B cell (primary cell): ENCODE results near the gene ELOB. TPM values are rescaled to one million over a fixed set of nuclear protein-coding genes. Genes with fewer than 3 reads are reported as not detected.
A peak's percentile ranks its signal among the peaks of the same experiment; 100 is the strongest.

ENCODE experiments used
- ATAC-seq: fragments of 200-7000 bp; cut with Tn5 transposase; one replicate; pipeline ENCODE4 v1.10.0; 2021; ENCODE audit warnings: low read depth, mild to moderate bottlenecking, moderate number of reproducible peaks, moderate library complexity
- CTCF ChIA-PET: fragments of 350-600 bp; sonication (Branson Sonifier 250); formaldehyde crosslinking; loops from one replicate; lab custom pipeline; 2021; ENCODE audit warnings: antibody characterized with exemption, inconsistent platforms; lab: Charles Lee
- POLR2A ChIA-PET: fragments of 350-600 bp; sonication (Branson Sonifier 250); formaldehyde crosslinking; loops from one replicate; lab custom pipeline; 2021; ENCODE audit warnings: antibody characterized with exemption; lab: Charles Lee
- DNase-seq: peaks from one replicate; pipeline ENCODE4 v3.0.0; 2013
- H2AFZ ChIP-seq: 2 replicates; pipeline ENCODE4 v1.6.1; 2012; ENCODE audit warnings: mild to moderate bottlenecking, low read depth, low read length; ENCODE audit not compliant: insufficient read depth, poor library complexity, severe bottlenecking
- H3K27ac ChIP-seq, 2 donors: 1 replicate in 1 of 2; 2 replicates in 1 of 2; pipeline ENCODE4 v1.5.1; 2012 to 2013; ENCODE audit warnings: low read length in 2 of 2, mild to moderate bottlenecking in 2 of 2, moderate library complexity in 1 of 2
- H3K27me3 ChIP-seq, 4 experiments: fragments of 200-600 bp in 1 of 4; sonication (generic) in 1 of 4; replicated peaks in 1 of 4; 1 replicate in 2 of 4; 2 replicates in 2 of 4; pipeline versions ENCODE4 v1.6.1 to v1.7.0; 2013 to 2016; ENCODE audit warnings: low read length in 3 of 4, mild to moderate bottlenecking in 2 of 4, mixed read lengths in 1 of 4, moderate library complexity in 1 of 4; ENCODE audit not compliant: insufficient read depth in 4 of 4, control insufficient read depth in 3 of 4; ENCODE audit errors: control extremely low read depth in 1 of 4
- H3K36me3 ChIP-seq, 2 experiments: replicated peaks in 1 of 2; 1 replicate in 1 of 2; 2 replicates in 1 of 2; pipeline versions ENCODE4 v1.6.1 to v1.7.1; 2013; ENCODE audit warnings: low read length in 1 of 2; ENCODE audit not compliant: insufficient read depth in 2 of 2, control insufficient read depth in 1 of 2; ENCODE audit errors: control extremely low read depth in 1 of 2, extremely low read depth in 1 of 2
- H3K4me1 ChIP-seq, 2 donors: fragments of 200-600 bp in 1 of 2; sonication (generic) in 1 of 2; 1 replicate in 1 of 2; 2 replicates in 1 of 2; pipeline versions ENCODE4 v1.5.1 to v1.6.1; 2013 to 2017; ENCODE audit warnings: low read length in 2 of 2; ENCODE audit not compliant: control insufficient read depth in 2 of 2, insufficient read depth in 2 of 2
- H3K4me2 ChIP-seq: replicated peaks from 2 replicates; pipeline ENCODE3; 2012; ENCODE audit warnings: mild to moderate bottlenecking, low read depth, low read length; ENCODE audit not compliant: poor library complexity, severe bottlenecking
- H3K4me3 ChIP-seq, 5 experiments: fragments of 200-600 bp in 1 of 5; sonication (generic) in 1 of 5; 1 replicate in 3 of 5; 2 replicates in 2 of 5; pipeline versions ENCODE4 v1.5.1 to v1.7.0; 2011 to 2016; ENCODE audit warnings: low read length in 4 of 5, mild to moderate bottlenecking in 4 of 5, low read depth in 2 of 5, control low read depth in 1 of 5, moderate library complexity in 1 of 5; ENCODE audit not compliant: insufficient read depth in 1 of 5; ENCODE audit errors: control extremely low read depth in 1 of 5, extremely low read depth in 1 of 5
- H3K79me2 ChIP-seq: fragments of 200-600 bp; sonication (generic); one replicate; pipeline ENCODE4 v1.6.0; 2016; ENCODE audit warnings: low read length; ENCODE audit not compliant: control insufficient read depth, insufficient read depth
- H3K9ac ChIP-seq: fragments of 200-600 bp; sonication (generic); 2 replicates; pipeline ENCODE4 v1.6.1; 2017; ENCODE audit warnings: mild to moderate bottlenecking, low read length, moderate library complexity
- H3K9me3 ChIP-seq, 3 donors: one replicate each; pipeline versions ENCODE4 v1.6.1 to v1.7.1; 2013; ENCODE audit warnings: low read length in 2 of 3; ENCODE audit not compliant: control insufficient read depth in 2 of 3, insufficient read depth in 1 of 3; ENCODE audit errors: control extremely low read depth in 1 of 3
- H4K20me1 ChIP-seq: 2 replicates; pipeline ENCODE4 v1.6.0; 2012; ENCODE audit warnings: mild to moderate bottlenecking, low read length; ENCODE audit not compliant: insufficient read depth, control insufficient read depth, poor library complexity, severe bottlenecking
- H3K27ac Mint-ChIP-seq: one replicate; pipeline ENCODE4 v1.8.0; 2021; ENCODE audit warnings: mixed read lengths
- H3K27me3 Mint-ChIP-seq: one replicate; pipeline ENCODE4 v1.8.0; 2021; ENCODE audit warnings: mixed read lengths
- H3K4me1 Mint-ChIP-seq: one replicate; pipeline ENCODE4 v1.8.0; 2021; ENCODE audit warnings: mixed read lengths
- H3K4me3 Mint-ChIP-seq: one replicate; pipeline ENCODE4 v1.8.0; 2021; ENCODE audit warnings: mixed read lengths
- H3K9me3 Mint-ChIP-seq: one replicate; pipeline ENCODE4 v1.8.0; 2022; ENCODE audit warnings: mixed read lengths; ENCODE audit not compliant: insufficient read depth
- CTCF ChIP-seq: fragments of 200-600 bp; IDR thresholded peaks from one replicate; pipeline ENCODE4 v1.8.0; 2022; ENCODE audit warnings: antibody characterized with exemption, mild to moderate bottlenecking
- EZH2 ChIP-seq: IDR thresholded peaks from 2 replicates; pipeline ENCODE4 v1.6.1; 2012; ENCODE audit warnings: borderline replicate concordance, low read depth, mild to moderate bottlenecking, moderate library complexity, low read length; ENCODE audit not compliant: insufficient read depth, poor library complexity, severe bottlenecking
- WGBS: methylation state at CpG from one replicate; pipeline ENCODE4 v1.1.5; 2013; ENCODE audit warnings: missing lambda C conversion rate; ENCODE audit not compliant: insufficient coverage; 5-methylcytosine and 5-hydroxymethylcytosine counted together
- intact Hi-C: fragments of 100-400 bp; cut with micrococcal nuclease; formaldehyde crosslinking; loops from one replicate; pipeline ENCODE4 v1.10.0; 2022
- polyA plus RNA-seq: library from polyadenylated mRNA; depleted of rRNA; stranded (reverse); fragments of >200 nt; gene quantifications from 2 replicates; pipeline ENCODE4 v1.2.3, GENCODE V29; 2012
- total RNA-seq, 2 donors: library from RNA; stranded (reverse); fragments of 120-200 nt in 1 of 2; gene quantifications; 1 replicate in 1 of 2; 2 replicates in 1 of 2; pipeline versions ENCODE4 v1.2.3 to v1.2.4, GENCODE V29; 2013 to 2022

Gene ELOB
- total and polyA plus RNA-seq, 2 donors (not counting 1 experiment from before 2014, with no cell fraction given), result 93.1 to 136 TPM

GRCh38 chr16:2776500-2777139 is 460 bp downstream of the ELOB start:
- ChIA-PET POLR2A (interaction anchor here (0.9 to 3.9 kb wide), 4 partner anchors 24 to 106 kb away, joined by 3 to 31 read pairs (median 10); partner anchors contain the start of genes FLYWCH2 and SRRM2), CTCF (no interaction called here)
- DNase-seq (peak; percentile 69), ATAC-seq (peak; percentile 34)
- Histone ChIP-seq H3K27me3 (no peaks in the 10 kb centered on the region), H3K4me3 (peak overlapping the region; percentile 8 to 84 (median 70)), H2AFZ (peak overlapping the region; percentile 83), H3K9ac (peak overlapping the region; percentile 78), H3K4me1 (peaks cover 17 to 29% of the 10 kb centered on the region in 2 donors), H3K4me2 (peak overlapping the region; percentile 94), H3K27ac (peak overlapping the region; percentile 40 to 61), H3K79me2 (peaks cover 39% of the 10 kb centered on the region), H3K9me3 (no peaks in the 10 kb centered on the region), H4K20me1 (peaks cover 25% of the 10 kb centered on the region), H3K36me3 (peaks cover 0 to 24% of the 10 kb centered on the region in 2 experiments)
- intact Hi-C loops, result loop anchor here (1.0 to 10.0 kb wide), 6 partner anchors 24 to 784 kb away; partner anchors contain the start of genes KCTD5, PKMYT1, PRSS27 and SRRM2
- H3K4me3 Mint-ChIP-seq, result peak overlapping the region; percentile 96
- peaks cover 30% of the 10 kb centered on the region for H3K4me1 Mint-ChIP-seq
- no peaks in the 10 kb centered on the region for H3K27me3 Mint-ChIP-seq
- 1% methylated on average over 69 of the region's 72 CpGs for WGBS
- no peak for TF ChIP-seq CTCF
- TF ChIP-seq EZH2, result no peak
- H3K9me3 Mint-ChIP-seq, result no peaks in the 10 kb centered on the region
- H3K27ac Mint-ChIP-seq, result peak overlapping the region; percentile 89
